GM19099 (cell line): Measurements from ENCODE around the gene CELF2.

Experiments
- POLR2A ChIP-seq: IDR thresholded peaks from 3 replicates; pipeline ENCODE4 v1.6.1; 2011; ENCODE audit warnings: low read depth; ENCODE audit not compliant: insufficient read length; ENCODE audit errors: extremely low read depth

Gene CELF2

GRCh38 chr10:11168423-11169090, 150.9 kb downstream of the CELF2 start:
- no peak for TF ChIP-seq POLR2A

GRCh38 chr10:11169976-11170375, 152.3 kb downstream of the CELF2 start:
- no peak for TF ChIP-seq POLR2A

GRCh38 chr10:11170574-11170973, 152.9 kb downstream of the CELF2 start:
- TF ChIP-seq POLR2A, result no peak

- TF ChIP-seq POLR2A, result no peak
Observed at GRCh38 chr10:11170993-11171851, 153.6 kb downstream of the CELF2 start.

GRCh38 chr10:11173042-11173441, 155.4 kb downstream of the CELF2 start:
- no peak for TF ChIP-seq POLR2A

GRCh38 chr10:11175823-11176243, 158.2 kb downstream of the CELF2 start:
- TF ChIP-seq POLR2A, result no peak

GRCh38 chr10:11176746-11177145, 159.1 kb downstream of the CELF2 start:
- TF ChIP-seq POLR2A, result no peak

GRCh38 chr10:11177381-11177780, 159.7 kb downstream of the CELF2 start:
- TF ChIP-seq POLR2A, result no peak

- no peak for TF ChIP-seq POLR2A
Observed at GRCh38 chr10:11177926-11178471, 160.3 kb downstream of the CELF2 start.

GRCh38 chr10:11178606-11179515, 161.2 kb downstream of the CELF2 start:
- peak; percentile 40 for TF ChIP-seq POLR2A

GRCh38 chr10:11179516-11180105, 161.9 kb downstream of the CELF2 start:
- TF ChIP-seq POLR2A, result no peak

GRCh38 chr10:11180228-11180627, 162.6 kb downstream of the CELF2 start:
- TF ChIP-seq POLR2A, result no peak

GRCh38 chr10:11181978-11182377, 164.3 kb downstream of the CELF2 start:
- no peak for TF ChIP-seq POLR2A

- no peak for TF ChIP-seq POLR2A
Observed at GRCh38 chr10:11183015-11183414, 165.3 kb downstream of the CELF2 start.
